HepG2 (cell line): Measurements from ENCODE around the gene SMIM9. TPM values are rescaled to one million over a fixed set of nuclear protein-coding genes. Genes with fewer than 3 reads are reported as not detected.
A peak's percentile ranks its signal among the peaks of the same experiment; 100 is the strongest.

Experiments
- ATAC-seq: fragments of 200-7000 bp; cut with Tn5 transposase; 3 replicates; pipeline ENCODE4 v1.9.1; 2020; ENCODE audit warnings: mild to moderate bottlenecking, moderate library complexity
- BruUV-seq: library from RNA; stranded (reverse); fragments of 400-500 nt; replicated peaks from 2 replicates; lab custom pipeline; 2021; lab: Mats Ljungman, UMichigan
- CTCF ChIA-PET: fragments of 300-600 bp; formaldehyde crosslinking; extraction: SDS; loops from one replicate; lab custom pipeline; 2021; ENCODE audit warnings: low total read pairs, inconsistent platforms, low intra/inter-chr PET ratio; lab: Yijun Ruan, JAX
- POLR2A ChIA-PET: fragments of 350-600 bp; sonication (Branson Sonifier 250); formaldehyde crosslinking; loops from one replicate; lab custom pipeline; 2020; ENCODE audit warnings: antibody characterized with exemption, inconsistent platforms; lab: Yijun Ruan, JAX
- DNase-seq: peaks from one replicate; pipeline ENCODE4 v3.0.0-alpha.2; 2015; ENCODE audit warnings: low spot score
- FAIRE-seq: peaks from 3 replicates; lab custom pipeline; 2011; peaks lifted over from hg19 to GRCh38; lab: Jason Lieb, UNC
- H2AFZ ChIP-seq: one replicate; pipeline ENCODE4 v1.6.1; 2011; ENCODE audit warnings: low read length, inconsistent platforms
- H3K27ac ChIP-seq: fragments of 300-600 bp; 3 replicates; pipeline ENCODE4 v1.8.0; 2011; ENCODE audit warnings: mixed run types, mild to moderate bottlenecking, mixed read lengths, low read length, inconsistent platforms; ENCODE audit not compliant: insufficient read depth; ENCODE audit errors: extremely low read length
- H3K27me3 ChIP-seq, 2 experiments: fragments of 200-600 bp in 1 of 2; 2 replicates in 1 of 2; 3 replicates in 1 of 2; pipeline versions ENCODE4 v1.6.0 to v1.8.0; 2011; ENCODE audit warnings: low read length in 2 of 2, mild to moderate bottlenecking in 2 of 2, moderate library complexity in 2 of 2, inconsistent platforms in 1 of 2; ENCODE audit not compliant: insufficient read depth in 2 of 2, control insufficient read depth in 1 of 2
- H3K36me3 ChIP-seq, 2 experiments: fragments of 200-600 bp in 1 of 2; replicated peaks in 1 of 2; 2 replicates in 1 of 2; 3 replicates in 1 of 2; pipeline versions ENCODE4 v1.5.1 to v1.8.0; 2011; ENCODE audit warnings: low read length in 2 of 2, inconsistent platforms in 1 of 2; ENCODE audit not compliant: insufficient read depth in 2 of 2, control insufficient read depth in 1 of 2
- H3K4me1 ChIP-seq: 2 replicates; pipeline ENCODE4 v1.5.1; 2012; ENCODE audit warnings: low read length, inconsistent platforms; ENCODE audit not compliant: insufficient read depth
- H3K4me2 ChIP-seq: 2 replicates; pipeline ENCODE4 v1.6.0; 2011; ENCODE audit warnings: low read depth, low read length, inconsistent platforms
- H3K4me3 ChIP-seq, 3 experiments: fragments of 200-600 bp in 1 of 3; sonication (generic), shearing (Covaris generic) in 1 of 3; replicated peaks in 1 of 3; 2 replicates each; pipeline ENCODE4 v1.5.1; 2011 to 2016; ENCODE audit warnings: low read length in 3 of 3, inconsistent platforms in 2 of 3, low read depth in 2 of 3, mild to moderate bottlenecking in 2 of 3, control low read depth in 1 of 3, mixed read lengths in 1 of 3; ENCODE audit not compliant: insufficient read depth in 1 of 3
- H3K79me2 ChIP-seq: one replicate; pipeline ENCODE4 v1.6.1; 2011; ENCODE audit warnings: low read length, inconsistent platforms; ENCODE audit not compliant: insufficient read depth
- H3K9ac ChIP-seq: 2 replicates; pipeline ENCODE4 v1.6.0; 2011; ENCODE audit warnings: mild to moderate bottlenecking, low read depth, low read length, inconsistent platforms; ENCODE audit not compliant: insufficient read depth
- H3K9me3 ChIP-seq: 2 replicates; pipeline ENCODE4 v1.5.1; 2012; ENCODE audit warnings: mild to moderate bottlenecking, low read length
- H4K20me1 ChIP-seq: 2 replicates; pipeline ENCODE4 v1.6.0; 2011; ENCODE audit warnings: inconsistent platforms, mild to moderate bottlenecking, low read length, moderate library complexity; ENCODE audit not compliant: insufficient read depth
- BCL3 ChIP-seq: sonication (generic); formaldehyde crosslinking; IDR thresholded peaks from 2 replicates; pipeline ENCODE4 v1.5.1; 2020; ENCODE audit warnings: mild to moderate bottlenecking, missing genetic modification reagents, moderate library complexity
- CBX1 ChIP-seq: IDR thresholded peaks from one replicate; pipeline ENCODE4 v1.6.1; 2016; ENCODE audit warnings: antibody characterized with exemption, low read depth
- EHMT2 ChIP-seq: fragments of 200-600 bp; sonication (generic); IDR thresholded peaks from 2 replicates; pipeline ENCODE4 v1.7.0; 2017; ENCODE audit warnings: antibody characterized with exemption, low read depth, low read length, borderline replicate concordance
- SAP130 ChIP-seq: IDR thresholded peaks from 2 replicates; pipeline ENCODE4 v1.6.1; 2016; ENCODE audit warnings: low read depth
- TRIM22 ChIP-seq: fragments of 450-650 bp; IDR thresholded peaks from 2 replicates; pipeline ENCODE4 v1.6.1; 2017
- ZFYVE20 ChIP-seq: sonication (generic); formaldehyde crosslinking; IDR thresholded peaks from 2 replicates; pipeline ENCODE4 v1.8.0; 2023; ENCODE audit warnings: low read depth, mild to moderate bottlenecking, moderate library complexity, missing genetic modification reagents, borderline replicate concordance
- ZMYM2 ChIP-seq: sonication (generic); formaldehyde crosslinking; IDR thresholded peaks from 2 replicates; pipeline ENCODE4 v1.8.0; 2022; ENCODE audit warnings: mild to moderate bottlenecking, missing genetic modification reagents
- ZNF543 ChIP-seq: sonication (generic); formaldehyde crosslinking; IDR thresholded peaks from 2 replicates; pipeline ENCODE4 v1.4.0; 2020; ENCODE audit warnings: mild to moderate bottlenecking, missing genetic modification reagents
- WGBS: methylation state at CpG from one replicate; pipeline ENCODE4 v1.1.6; 2017; ENCODE audit warnings: low lambda C conversion rate; 5-methylcytosine and 5-hydroxymethylcytosine counted together
- in situ Hi-C: cut with HindIII; loops from 2 replicates; pipeline ENCODE4 v1.10.0; 2017; ENCODE audit warnings: low pct_unique_long_range_greater_than_20kb; ENCODE audit not compliant: extremely low pct_ligation_motif_present
- intact Hi-C: fragments of 100-400 bp; cut with micrococcal nuclease; formaldehyde crosslinking; loops from one replicate; pipeline ENCODE4 v1.10.0; 2022; ENCODE audit not compliant: unreplicated experiment
- polyA plus RNA-seq, 8 experiments: library from polyadenylated mRNA; depleted of rRNA in 3 of 8; stranded (reverse) in 7 of 8; unstranded in 1 of 8; fragments of >200 nt; fragmentation: Illumina TruSeq in 4 of 8; extraction: Trizol in 4 of 8; gene quantifications; 2 replicates each; pipeline versions ENCODE4 v1.2.1 to v1.2.3, GENCODE V29; 2011 to 2016; ENCODE audit warnings: low read depth in 4 of 8, missing spikeins in 1 of 8, mixed read lengths in 1 of 8; ENCODE audit not compliant: insufficient read depth in 1 of 8
- total RNA-seq, 5 experiments: library from RNA; depleted of rRNA; stranded (reverse); fragments of >200 nt; fragmentation: Illumina TruSeq; extraction: Trizol; gene quantifications; 2 replicates each; pipeline ENCODE4 v1.2.3, GENCODE V29; 2016; ENCODE audit warnings: low read depth in 1 of 5
- TF ChIP-seq, protein P1 (sequence below): sonication (generic); formaldehyde crosslinking; IDR thresholded peaks from 2 replicates; pipeline ENCODE4 v1.5.1; 2020; ENCODE audit warnings: missing genetic modification reagents, mild to moderate bottlenecking, borderline replicate concordance
- TF ChIP-seq, protein P2 (sequence below): sonication (generic); formaldehyde crosslinking; conservative IDR thresholded peaks from 2 replicates; pipeline ENCODE4 v1.8.1; 2023; ENCODE audit warnings: missing genetic modification reagents

The SMIM9 gene
- total and polyA plus RNA-seq, 2 of the 13 experiments (the other 11 are each of a cell fraction or from before 2014, with no cell fraction given): not detected

DNA sequence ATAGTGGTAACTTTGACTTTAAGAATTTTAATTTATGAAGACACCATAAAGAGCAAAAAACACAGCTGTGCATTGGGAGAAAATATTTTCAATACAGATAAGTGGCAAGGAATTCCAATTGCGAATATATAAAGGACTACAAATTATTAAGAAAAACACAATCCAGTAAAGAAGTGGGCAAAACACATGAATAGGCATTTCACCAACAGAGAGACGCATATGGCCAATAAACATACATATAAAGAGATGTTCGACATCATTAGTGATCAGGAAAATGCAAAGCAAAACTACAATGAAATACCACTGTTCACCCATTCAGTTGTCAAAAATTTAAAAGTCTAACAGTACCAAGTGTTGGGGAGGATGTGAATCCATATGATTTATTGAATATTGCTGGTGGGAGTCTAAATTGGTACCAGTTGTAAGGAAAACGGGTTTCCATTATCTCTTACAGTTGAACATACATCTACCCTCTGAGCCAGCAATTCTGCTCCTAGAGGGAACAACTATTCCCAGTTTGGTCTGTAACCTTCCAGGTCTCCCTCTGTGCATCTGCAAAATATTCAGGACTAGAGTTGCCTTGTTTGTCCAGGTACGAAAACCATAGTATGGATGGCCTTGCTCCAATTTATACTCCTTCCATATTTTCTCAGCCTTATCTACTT, 27.5 kb downstream of the SMIM9 start (continued):
- no peak for TF ChIP-seq TRIM22
- TF ChIP-seq EHMT2: no peak
- TF ChIP-seq CBX1: no peak
- TF ChIP-seq ZFYVE20 (CRISPR knock-in tag): no peak
- TF ChIP-seq, protein P1, sequence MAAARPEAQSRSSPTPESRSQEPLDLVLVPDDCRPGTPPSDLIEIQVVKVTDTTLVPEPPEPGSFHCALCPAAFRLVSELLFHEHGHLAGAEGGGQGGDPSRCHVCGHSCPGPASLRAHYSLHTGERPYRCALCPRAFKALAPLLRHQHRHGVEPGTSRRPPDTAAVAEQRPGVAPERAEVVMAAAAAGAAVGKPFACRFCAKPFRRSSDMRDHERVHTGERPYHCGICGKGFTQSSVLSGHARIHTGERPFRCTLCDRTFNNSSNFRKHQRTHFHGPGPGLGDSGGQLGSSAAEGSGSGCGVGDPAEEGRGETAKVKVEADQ (CRISPR knock-in tag): no peak
- TF ChIP-seq SAP130 (CRISPR knock-in tag): no peak
- TF ChIP-seq ZNF543 (CRISPR knock-in tag): no peak
- TF ChIP-seq, protein P2, sequence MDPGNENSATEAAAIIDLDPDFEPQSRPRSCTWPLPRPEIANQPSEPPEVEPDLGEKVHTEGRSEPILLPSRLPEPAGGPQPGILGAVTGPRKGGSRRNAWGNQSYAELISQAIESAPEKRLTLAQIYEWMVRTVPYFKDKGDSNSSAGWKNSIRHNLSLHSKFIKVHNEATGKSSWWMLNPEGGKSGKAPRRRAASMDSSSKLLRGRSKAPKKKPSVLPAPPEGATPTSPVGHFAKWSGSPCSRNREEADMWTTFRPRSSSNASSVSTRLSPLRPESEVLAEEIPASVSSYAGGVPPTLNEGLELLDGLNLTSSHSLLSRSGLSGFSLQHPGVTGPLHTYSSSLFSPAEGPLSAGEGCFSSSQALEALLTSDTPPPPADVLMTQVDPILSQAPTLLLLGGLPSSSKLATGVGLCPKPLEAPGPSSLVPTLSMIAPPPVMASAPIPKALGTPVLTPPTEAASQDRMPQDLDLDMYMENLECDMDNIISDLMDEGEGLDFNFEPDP: no peak
- TF ChIP-seq, all 625 proteins: peak for 0

DNA sequence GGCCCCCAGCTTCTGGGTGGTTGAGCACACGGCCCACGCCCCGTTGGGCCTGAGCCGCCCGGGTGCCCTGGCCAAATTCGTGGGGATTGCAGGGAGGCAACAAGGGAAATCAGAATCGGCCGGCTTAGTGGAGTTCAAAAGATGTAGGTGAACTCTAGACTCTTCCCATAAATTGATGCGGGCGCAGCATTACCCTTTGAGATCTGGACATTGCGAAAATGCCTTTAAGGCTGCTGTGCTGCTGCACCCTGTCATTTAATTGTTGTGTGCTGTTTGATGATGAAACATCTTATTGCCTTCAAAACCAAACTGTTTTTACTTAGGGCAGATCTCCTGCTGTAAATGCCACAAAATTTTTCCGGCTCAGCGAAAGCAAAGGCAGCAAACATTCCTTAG, 28.8 kb downstream of the SMIM9 start:
- intact Hi-C loops: no loop called here
- no peak overlapping the region for H3K27ac ChIP-seq
- no peaks in the 10 kb centered on the region for H3K79me2 ChIP-seq
- H3K27me3 ChIP-seq: 0 out of 5 replicates have a peak, but pooled peaks cover 0 to 4% of the 10 kb centered on the region in 2 experiments
- no peaks in the 10 kb centered on the region for H3K9me3 ChIP-seq
- H3K4me1 ChIP-seq: peaks cover 44% of the 10 kb centered on the region
- peak overlapping the region; percentile 59 to 73 (median 64); a peak in 5 of 6 replicates for H3K4me3 ChIP-seq
- BruUV-seq: no TSS peak
- no peak for DNase-seq
- in situ Hi-C loops: no loop called here
- no peak for TF ChIP-seq ZMYM2 (CRISPR knock-in tag)
- 0 out of 2 replicates have a peak, but pooled peaks have one; percentile 5 for TF ChIP-seq BCL3
- TF ChIP-seq, all 625 proteins: peak for 1
- FAIRE-seq (no peak), ATAC-seq (peak; percentile 54)
- 0% methylated on average over 10 of the region's 13 CpGs for WGBS
- POLR2A ChIA-PET: interaction anchor here (1.0 to 2.1 kb wide), 3 partner anchors 12 to 43 kb away, joined by 3 to 11 read pairs (median 3); partner anchors contain the start of gene DKC1
- H4K20me1 ChIP-seq: no peaks in the 10 kb centered on the region; the same call in 1 of the 2 replicates
- H3K36me3 ChIP-seq: no peaks in the 10 kb centered on the region
- peak overlapping the region; percentile 54 for H2AFZ ChIP-seq
- CTCF ChIA-PET: no interaction called here
- peak overlapping the region; percentile 86 for H3K4me2 ChIP-seq
- peak overlapping the region; percentile 34; the same call in 1 of the 2 replicates for H3K9ac ChIP-seq
